Measurements from ENCODE around the gene KDM2A. TPM values are rescaled to one million over a fixed set of nuclear protein-coding genes. Genes with fewer than 3 reads are reported as not detected.

The KDM2A gene
- total RNA-seq, 1 experiment from 2014 or later = 65.3 TPM

DNA sequence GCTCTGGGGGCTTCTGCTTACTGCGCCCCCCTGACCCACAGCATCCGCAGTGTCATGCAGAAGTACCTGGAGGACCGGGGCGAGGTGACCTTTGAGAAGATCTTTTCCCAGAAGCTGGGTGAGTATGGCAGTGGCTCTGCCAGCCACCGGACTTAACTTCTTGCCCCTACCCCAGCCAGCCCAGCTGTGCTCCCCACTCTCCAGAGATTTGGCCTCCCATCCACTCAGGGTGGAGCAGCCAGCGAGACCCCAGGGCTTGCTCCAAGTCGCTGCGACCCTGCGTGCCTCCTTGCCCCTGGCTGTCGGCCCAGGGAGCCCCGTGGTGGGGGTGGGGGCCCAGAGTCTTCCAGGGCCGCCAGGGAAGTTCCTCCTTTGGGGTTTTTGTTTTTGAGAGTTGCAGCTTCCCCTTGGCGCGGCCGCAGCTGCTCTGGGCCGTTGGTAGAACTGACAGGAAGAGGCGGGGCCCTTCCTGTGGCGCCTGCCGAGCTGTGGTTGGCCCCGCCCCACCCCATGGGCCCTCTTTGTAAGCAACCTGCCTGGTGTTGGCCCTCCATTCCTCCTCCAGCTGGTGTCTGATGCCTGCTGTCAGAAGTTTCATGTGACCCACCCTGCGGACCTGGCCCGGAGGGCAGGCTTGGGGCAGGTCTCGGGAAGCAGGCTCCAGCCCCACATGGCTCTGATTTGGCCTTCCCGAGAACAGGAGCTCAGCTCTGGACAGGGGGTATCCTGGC lies 158.3 kb downstream of the KDM2A start:
- peak; percentile 59 for ATAC-seq
- H3K27ac ChIP-seq (ENCODE audit: low read length) = no peak overlapping the region
- no peaks in the 10 kb centered on the region for H3K9me3 ChIP-seq (ENCODE audit: low read length)
- H2AFZ ChIP-seq (ENCODE audit: low read length) = no peak overlapping the region
- ChIA-PET POLR2A (ENCODE audit: unreplicated experiment) (no interaction called here), CTCF (interaction anchor here (0.5 kb wide), 1 partner anchor 258 kb away, joined by 13 read pairs; no protein-coding TSS in a partner anchor)
- peaks cover 13% of the 10 kb centered on the region; the same call in 1 of the 2 replicates for H4K20me1 ChIP-seq (ENCODE audit: low read length)
- H3K4me1 ChIP-seq (ENCODE audit: insufficient read depth, low read length) = no peaks in the 10 kb centered on the region
- BruUV-seq (replicated peaks) = no TSS peak
- H3K36me3 ChIP-seq (ENCODE audit: low read depth, low read length) = peaks cover 37% of the 10 kb centered on the region
- TF ChIP-seq EZH2phosphoT487 (IDR thresholded peaks at IDR 0.05; ENCODE audit: borderline replicate concordance, low read length) = no peak
- TF ChIP-seq, protein P1, sequence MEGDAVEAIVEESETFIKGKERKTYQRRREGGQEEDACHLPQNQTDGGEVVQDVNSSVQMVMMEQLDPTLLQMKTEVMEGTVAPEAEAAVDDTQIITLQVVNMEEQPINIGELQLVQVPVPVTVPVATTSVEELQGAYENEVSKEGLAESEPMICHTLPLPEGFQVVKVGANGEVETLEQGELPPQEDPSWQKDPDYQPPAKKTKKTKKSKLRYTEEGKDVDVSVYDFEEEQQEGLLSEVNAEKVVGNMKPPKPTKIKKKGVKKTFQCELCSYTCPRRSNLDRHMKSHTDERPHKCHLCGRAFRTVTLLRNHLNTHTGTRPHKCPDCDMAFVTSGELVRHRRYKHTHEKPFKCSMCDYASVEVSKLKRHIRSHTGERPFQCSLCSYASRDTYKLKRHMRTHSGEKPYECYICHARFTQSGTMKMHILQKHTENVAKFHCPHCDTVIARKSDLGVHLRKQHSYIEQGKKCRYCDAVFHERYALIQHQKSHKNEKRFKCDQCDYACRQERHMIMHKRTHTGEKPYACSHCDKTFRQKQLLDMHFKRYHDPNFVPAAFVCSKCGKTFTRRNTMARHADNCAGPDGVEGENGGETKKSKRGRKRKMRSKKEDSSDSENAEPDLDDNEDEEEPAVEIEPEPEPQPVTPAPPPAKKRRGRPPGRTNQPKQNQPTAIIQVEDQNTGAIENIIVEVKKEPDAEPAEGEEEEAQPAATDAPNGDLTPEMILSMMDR (conservative IDR thresholded peaks at IDR 0.05; ENCODE audit: low read depth, low read length) = no peak
- no peak for TF ChIP-seq EZH2 (IDR thresholded peaks at IDR 0.05; ENCODE audit: low read length, unreplicated experiment)
- DNase-seq = no peak
- no peak overlapping the region for H3K9ac ChIP-seq (ENCODE audit: low read length)
- H3F3A ChIP-seq (ENCODE audit: low read length, unreplicated experiment) = no peaks in the 10 kb centered on the region
- intact Hi-C loops (cut with micrococcal nuclease) = no loop called here
- H3K9me2 ChIP-seq (replicated peaks; ENCODE audit: low read length) = no peaks in the 10 kb centered on the region
- H3K4me3 ChIP-seq (ENCODE audit: low read length) = no peak overlapping the region
- H3K27me3 ChIP-seq (ENCODE audit: low read length) = no peaks in the 10 kb centered on the region
- H3K79me2 ChIP-seq (ENCODE audit: low read length) = peaks cover 47% of the 10 kb centered on the region
- no peak overlapping the region for H3K4me2 ChIP-seq (ENCODE audit: low read length)

GRCh38 chr11:67278135-67278938 lies 159.3 kb downstream of the KDM2A start:
- Histone ChIP-seq H3K79me2 (ENCODE audit: low read length) (peaks cover 37% of the 10 kb centered on the region), H3K4me1 (ENCODE audit: insufficient read depth, low read length) (no peaks in the 10 kb centered on the region), H3K4me2 (ENCODE audit: low read length) (no peak overlapping the region), H2AFZ (ENCODE audit: low read length) (no peak overlapping the region), H3K9me2 (replicated peaks; ENCODE audit: low read length) (no peaks in the 10 kb centered on the region), H3K27me3 (ENCODE audit: low read length) (no peaks in the 10 kb centered on the region), H3K27ac (ENCODE audit: low read length) (no peak overlapping the region), H3K36me3 (ENCODE audit: low read depth, low read length) (peaks cover 41% of the 10 kb centered on the region), H3K4me3 (ENCODE audit: low read length) (no peak overlapping the region), H3K9me3 (ENCODE audit: low read length) (no peaks in the 10 kb centered on the region), H3F3A (ENCODE audit: low read length, unreplicated experiment) (no peaks in the 10 kb centered on the region), H3K9ac (ENCODE audit: low read length) (no peak overlapping the region), H4K20me1 (ENCODE audit: low read length) (peaks cover 3% of the 10 kb centered on the region; the same call in 1 of the 2 replicates)
- intact Hi-C loops (cut with micrococcal nuclease) = no loop called here
- BruUV-seq (replicated peaks) = no TSS peak
- DNase-seq = no peak
- TF ChIP-seq, protein P1 (conservative IDR thresholded peaks at IDR 0.05; ENCODE audit: low read depth, low read length) = no peak
- TF ChIP-seq EZH2 (IDR thresholded peaks at IDR 0.05; ENCODE audit: low read length, unreplicated experiment) (no peak), EZH2phosphoT487 (IDR thresholded peaks at IDR 0.05; ENCODE audit: borderline replicate concordance, low read length) (no peak)
- no peak for ATAC-seq
- ChIA-PET POLR2A (ENCODE audit: unreplicated experiment) (no interaction called here), CTCF (no interaction called here)
